SK-N-MC (cell line): ENCODE measurements around the gene BCL2A1.

Experiments
- EZH2 ChIP-seq: fragments of 200-600 bp; sonication (generic); IDR thresholded peaks from one replicate; pipeline ENCODE4 v1.6.1; 2017; ENCODE audit warnings: antibody characterized with exemption
- FOXP2 ChIP-seq: optimal IDR thresholded peaks from 2 replicates; pipeline ENCODE3; 2011; ENCODE audit warnings: mild to moderate bottlenecking, moderate library complexity; ENCODE audit not compliant: insufficient read depth; ENCODE audit errors: extremely low read length, control extremely low read depth
- POLR2AphosphoS5 ChIP-seq: IDR thresholded peaks from 2 replicates; pipeline ENCODE4 v1.6.1; 2012; ENCODE audit warnings: mild to moderate bottlenecking, low read depth, low read length, borderline replicate concordance

GRCh38 chr15:79919090-79919748 is 51.8 kb downstream of the BCL2A1 start:
- TF ChIP-seq EZH2 (no peak), POLR2AphosphoS5 (no peak), FOXP2 (no peak)
